ENCODE results near the gene ROR2. TPM values are rescaled to one million over a fixed set of nuclear protein-coding genes. Genes with fewer than 3 reads are reported as not detected.

Gene ROR2
- total and polyA plus RNA-seq, 2 of the 8 experiments (the other 6 are each of a cell fraction or from before 2014, with no cell fraction given) = 2.7 to 4.3 TPM

- TF ChIP-seq CHD7 (IDR thresholded peaks at IDR 0.05; ENCODE audit: insufficient replicate concordance, low read length) (no peak), TEAD4 (IDR thresholded peaks at IDR 0.05; ENCODE audit: low read depth, low read length) (no peak), EZH2 (IDR thresholded peaks at IDR 0.05; ENCODE audit: low read depth, low read length, severe bottlenecking) (no peak), HDAC2 (IDR thresholded peaks at IDR 0.05; ENCODE audit: borderline replicate concordance in 1 of 2, low read depth in 2 of 2, low read length in 2 of 2) (no peak), ZNF274 (IDR thresholded peaks at IDR 0.05; ENCODE audit: borderline replicate concordance, extremely low read depth, low read length) (no peak), BRCA1 (IDR thresholded peaks at IDR 0.05; ENCODE audit: low read depth, low read length) (no peak), SIX5 (IDR thresholded peaks at IDR 0.05; ENCODE audit: low read depth, low read length) (no peak)
Observed at GRCh38 chr9:91966503-91966902, 16.5 kb upstream of the ROR2 start (continued).

Measured in H1 (cell line).